H1 (cell line): Measurements from ENCODE around the gene SDC4. TPM values are rescaled to one million over a fixed set of nuclear protein-coding genes. Genes with fewer than 3 reads are reported as not detected.

Source experiments
- NRF1 ChIP-seq: IDR thresholded peaks from 2 replicates; pipeline ENCODE4 v1.6.1; 2011; ENCODE audit warnings: mild to moderate bottlenecking, low read depth, low read length, improper control_type of control experiment
- POU5F1 ChIP-seq: IDR thresholded peaks from 2 replicates; pipeline ENCODE4 v1.6.1; 2011; ENCODE audit warnings: low read depth, mild to moderate bottlenecking, low read length, moderate library complexity
- RXRA ChIP-seq: IDR thresholded peaks from 2 replicates; pipeline ENCODE4 v1.6.1; 2011; ENCODE audit warnings: low read depth, mild to moderate bottlenecking, low read length, moderate library complexity; ENCODE audit not compliant: insufficient read depth
- SP1 ChIP-seq: IDR thresholded peaks from 2 replicates; pipeline ENCODE4 v1.6.1; 2011; ENCODE audit warnings: low read depth, low read length
- SP2 ChIP-seq: IDR thresholded peaks from 2 replicates; pipeline ENCODE4 v1.6.1; 2012; ENCODE audit warnings: mild to moderate bottlenecking, low read length, inconsistent platforms
- ZNF274 ChIP-seq: IDR thresholded peaks from 2 replicates; pipeline ENCODE4 v1.7.0; 2012; ENCODE audit warnings: low read length, borderline replicate concordance; ENCODE audit errors: extremely low read depth
- polyA plus RNA-seq, 7 experiments: library from polyadenylated mRNA; depleted of rRNA in 3 of 7; stranded (reverse) in 5 of 7; unstranded in 2 of 7; fragments of >200 nt in 5 of 7; fragments of 200-250 nt in 2 of 7; gene quantifications; 1 replicate in 5 of 7; 2 replicates in 1 of 7; 4 replicates in 1 of 7; pipeline versions ENCODE4 v1.2.1 to v1.2.3, GENCODE V29; 2011 to 2013; ENCODE audit warnings: missing spikeins in 2 of 7, mixed read lengths in 2 of 7
- total RNA-seq: library from RNA; stranded (reverse); fragmentation: NEBNext Ultra II Directional; extraction: Animal tissue kit (Norgen Biotek cat#: 25700); gene quantifications from 2 replicates; pipeline ENCODE4 v1.2.1, GENCODE V29; 2021

SDC4 gene
- total and polyA plus RNA-seq, 2 of the 8 experiments (the other 6 are each of a cell fraction or from before 2014, with no cell fraction given) = 34.6 to 60.2 TPM

- no peak for TF ChIP-seq POU5F1
- no peak for TF ChIP-seq NRF1
- no peak for TF ChIP-seq SP2
- no peak for TF ChIP-seq RXRA
- TF ChIP-seq ZNF274 = no peak
- no peak; the same call in 1 of the 2 replicates for TF ChIP-seq SP1
These were observed 57.4 kb downstream of the SDC4 start (continued) for GRCh38 chr20:45290677-45291355.
